Neural crest cell (in vitro differentiated cells): ENCODE measurements around the gene MFAP1. TPM values are rescaled to one million over a fixed set of nuclear protein-coding genes. Genes with fewer than 3 reads are reported as not detected.
A peak's percentile ranks its signal among the peaks of the same experiment; 100 is the strongest.

Experiments
- DNase-seq: peaks from one replicate; pipeline ENCODE4 v3.0.0; 2021; ENCODE audit warnings: low read depth, mixed read lengths, low spot score
- H3K27ac Mint-ChIP-seq: one replicate; pipeline ENCODE4 v1.8.0; 2021; ENCODE audit warnings: mild to moderate bottlenecking, mixed read lengths; ENCODE audit not compliant: unreplicated experiment
- H3K27me3 Mint-ChIP-seq: 2 replicates; pipeline ENCODE4 v1.8.0; 2021; ENCODE audit warnings: low read depth, mild to moderate bottlenecking, mixed read lengths
- H3K36me3 Mint-ChIP-seq: 2 replicates; pipeline ENCODE4 v1.8.0; 2021; ENCODE audit warnings: low read depth, mild to moderate bottlenecking, mixed read lengths
- H3K4me1 Mint-ChIP-seq: 2 replicates; pipeline ENCODE4 v1.8.0; 2021; ENCODE audit warnings: mixed read lengths
- H3K4me3 Mint-ChIP-seq: one replicate; pipeline ENCODE4 v1.8.0; 2021; ENCODE audit warnings: mild to moderate bottlenecking, mixed read lengths
- H3K9me3 Mint-ChIP-seq: 2 replicates; pipeline ENCODE4 v1.8.0; 2021; ENCODE audit warnings: mixed read lengths
- CTCF ChIP-seq: fragments of 200-600 bp; sonication (generic); conservative IDR thresholded peaks from 2 replicates; pipeline ENCODE4 v1.5.0; 2021; ENCODE audit warnings: antibody characterized with exemption, mild to moderate bottlenecking
- long read RNA-seq: library from polyadenylated mRNA; unstranded; transcript quantifications from one replicate; pipeline ENCODE4 v2.0.0, GENCODE V29; 2020
- total RNA-seq: library from RNA; stranded (reverse); gene quantifications from 2 replicates; pipeline ENCODE4 v1.2.1, GENCODE V29; 2021

Gene MFAP1, protein sequence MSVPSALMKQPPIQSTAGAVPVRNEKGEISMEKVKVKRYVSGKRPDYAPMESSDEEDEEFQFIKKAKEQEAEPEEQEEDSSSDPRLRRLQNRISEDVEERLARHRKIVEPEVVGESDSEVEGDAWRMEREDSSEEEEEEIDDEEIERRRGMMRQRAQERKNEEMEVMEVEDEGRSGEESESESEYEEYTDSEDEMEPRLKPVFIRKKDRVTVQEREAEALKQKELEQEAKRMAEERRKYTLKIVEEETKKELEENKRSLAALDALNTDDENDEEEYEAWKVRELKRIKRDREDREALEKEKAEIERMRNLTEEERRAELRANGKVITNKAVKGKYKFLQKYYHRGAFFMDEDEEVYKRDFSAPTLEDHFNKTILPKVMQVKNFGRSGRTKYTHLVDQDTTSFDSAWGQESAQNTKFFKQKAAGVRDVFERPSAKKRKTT
- total RNA-seq, result 41.0 TPM in 2 replicates
- long read RNA-seq, transcript MFAP1-201 (9 exons, 2,155 nt), result major isoform, 196 of 206 reads
- long read RNA-seq, partial matches to known transcripts, result 6 of 206 reads
- long read RNA-seq, other reads (novel, unspliced or antisense), result 4 of 206 reads

GRCh38 chr15:43824302-43825246 is at the start of gene MFAP1:
TSS of gene MFAP1 (minus strand) at chr15:43824690. CDS start at chr15:43824569, 121 bp downstream.
- no peaks in the 10 kb centered on the region for H3K27me3 Mint-ChIP-seq
- peaks cover 5% of the 10 kb centered on the region for H3K9me3 Mint-ChIP-seq
- peaks cover 9% of the 10 kb centered on the region for H3K36me3 Mint-ChIP-seq
- peaks cover 45% of the 10 kb centered on the region for H3K4me1 Mint-ChIP-seq
- peak; percentile 80 for DNase-seq
- H3K27ac Mint-ChIP-seq, result peak within 1 kb of the TSS; percentile 98
- H3K4me3 Mint-ChIP-seq, result peak within 1 kb of the TSS; percentile 96
- no peak for TF ChIP-seq CTCF

GRCh38 chr15:43873651-43874050 is 49.2 kb upstream of the MFAP1 start:
- Mint-ChIP-seq H3K36me3 (peaks cover 7% of the 10 kb centered on the region), H3K4me1 (no peaks in the 10 kb centered on the region), H3K27ac (no peak overlapping the region), H3K27me3 (no peaks in the 10 kb centered on the region), H3K4me3 (no peak overlapping the region), H3K9me3 (no peaks in the 10 kb centered on the region)
- TF ChIP-seq CTCF, result no peak
- DNase-seq, result no peak

DNA sequence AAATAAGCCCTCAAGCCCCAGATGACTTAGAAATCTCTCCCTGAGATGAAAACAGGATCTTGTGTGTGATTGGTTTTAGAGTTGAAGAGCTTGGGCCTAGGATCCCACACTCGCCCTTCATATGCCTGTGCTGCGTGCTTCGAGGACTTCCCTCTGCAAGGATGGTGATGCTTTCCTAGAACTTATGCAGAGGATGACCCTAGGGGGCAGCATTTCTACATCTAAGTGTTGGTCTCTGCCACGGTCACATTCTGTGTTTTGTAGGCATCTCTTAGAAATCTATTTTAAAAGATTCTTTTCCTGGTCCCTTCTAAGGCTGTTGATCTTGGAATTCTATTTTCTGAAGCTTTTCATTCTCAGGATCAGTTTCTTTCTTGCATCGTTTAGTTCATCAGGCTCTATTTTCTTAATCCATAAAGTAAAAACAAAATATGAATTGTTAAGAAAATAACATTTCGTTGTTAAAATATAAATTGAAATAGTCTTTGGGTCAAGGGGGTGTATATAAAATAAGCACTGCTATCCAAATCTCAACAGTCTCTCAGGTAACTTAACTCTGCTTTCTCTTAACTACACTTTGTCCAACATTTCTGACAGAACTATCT is 48.0 kb upstream of the MFAP1 start:
- Mint-ChIP-seq H3K36me3 (peaks cover 7% of the 10 kb centered on the region), H3K27ac (no peak overlapping the region)

DNA sequence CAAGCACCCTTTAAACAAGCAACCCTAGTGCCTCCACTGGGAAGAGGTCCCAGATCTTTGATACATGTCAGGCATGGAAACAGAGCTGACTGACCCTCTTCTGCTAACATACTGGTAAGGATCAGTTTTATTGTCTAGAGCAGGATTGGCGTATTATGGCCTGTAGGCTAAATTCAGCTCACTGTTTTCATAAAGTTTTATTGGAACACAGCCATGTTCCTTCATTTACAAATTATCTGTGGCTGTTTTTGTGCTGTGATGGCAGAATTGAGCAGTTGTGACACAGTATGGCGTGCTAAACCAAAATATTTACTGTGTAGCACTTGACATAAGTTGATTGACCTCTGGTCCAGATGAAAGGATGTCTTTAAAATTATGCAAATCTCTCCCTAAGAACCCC is 47.3 kb upstream of the MFAP1 start:
- Mint-ChIP-seq H3K4me3 (no peak overlapping the region), H3K9me3 (no peaks in the 10 kb centered on the region), H3K27me3 (no peaks in the 10 kb centered on the region), H3K27ac (no peak overlapping the region), H3K4me1 (no peaks in the 10 kb centered on the region), H3K36me3 (peaks cover 5% of the 10 kb centered on the region)
- TF ChIP-seq CTCF, result no peak
- DNase-seq, result no peak

More for the DNA sequence above, 48.0 kb upstream of the MFAP1 start:
- H3K9me3 Mint-ChIP-seq, result no peaks in the 10 kb centered on the region
- peak; percentile 72 for TF ChIP-seq CTCF
- H3K4me3 Mint-ChIP-seq, result no peak overlapping the region
- no peaks in the 10 kb centered on the region for H3K4me1 Mint-ChIP-seq
- DNase-seq, result peak; percentile 50
- no peaks in the 10 kb centered on the region for H3K27me3 Mint-ChIP-seq

DNA sequence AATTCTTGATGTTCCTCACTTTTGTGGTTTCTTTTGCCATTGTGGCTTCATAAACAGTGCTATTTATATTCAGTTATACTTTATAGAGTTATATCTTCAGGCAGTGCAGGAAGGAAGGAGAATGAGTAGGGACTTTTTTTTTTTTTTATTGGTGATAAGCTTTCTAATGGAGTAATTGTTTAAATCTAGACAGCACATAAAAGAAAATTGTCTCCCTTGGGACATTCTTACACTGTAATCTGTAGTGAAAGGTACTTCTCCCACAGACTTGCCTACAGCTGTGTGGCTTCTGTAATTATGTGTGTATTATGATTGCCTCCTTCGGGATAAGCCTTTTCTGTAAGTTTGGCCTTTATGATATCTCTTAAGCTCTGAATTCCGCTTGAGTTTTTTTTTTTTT is 43.9 kb upstream of the MFAP1 start:
- no peak for DNase-seq
- Mint-ChIP-seq H3K4me3 (no peak overlapping the region), H3K36me3 (no peaks in the 10 kb centered on the region), H3K27me3 (no peaks in the 10 kb centered on the region), H3K27ac (no peak overlapping the region), H3K9me3 (no peaks in the 10 kb centered on the region), H3K4me1 (no peaks in the 10 kb centered on the region)
- TF ChIP-seq CTCF, result no peak
